Hepatocyte (in vitro differentiated cells): Measurements from ENCODE around the gene ADAM8.

Experiments used
- EZH2 ChIP-seq: fragments of 200-600 bp; sonication (generic); IDR thresholded peaks from 2 replicates; pipeline ENCODE4 v1.6.1; 2016; ENCODE audit warnings: antibody characterized with exemption, mild to moderate bottlenecking, borderline replicate concordance
- EZH2phosphoT487 ChIP-seq: fragments of 200-600 bp; sonication (generic); IDR thresholded peaks from one replicate; pipeline ENCODE4 v1.6.1; 2018; ENCODE audit warnings: antibody characterized with exemption, mild to moderate bottlenecking, low read depth, moderate library complexity; ENCODE audit not compliant: unreplicated experiment, severe bottlenecking
- TF ChIP-seq, protein P1 (sequence below): fragments of 200-600 bp; sonication (generic); IDR thresholded peaks from 2 replicates; pipeline ENCODE4 v1.5.1; 2016; ENCODE audit warnings: antibody characterized with exemption, mild to moderate bottlenecking; ENCODE audit not compliant: poor library complexity

DNA sequence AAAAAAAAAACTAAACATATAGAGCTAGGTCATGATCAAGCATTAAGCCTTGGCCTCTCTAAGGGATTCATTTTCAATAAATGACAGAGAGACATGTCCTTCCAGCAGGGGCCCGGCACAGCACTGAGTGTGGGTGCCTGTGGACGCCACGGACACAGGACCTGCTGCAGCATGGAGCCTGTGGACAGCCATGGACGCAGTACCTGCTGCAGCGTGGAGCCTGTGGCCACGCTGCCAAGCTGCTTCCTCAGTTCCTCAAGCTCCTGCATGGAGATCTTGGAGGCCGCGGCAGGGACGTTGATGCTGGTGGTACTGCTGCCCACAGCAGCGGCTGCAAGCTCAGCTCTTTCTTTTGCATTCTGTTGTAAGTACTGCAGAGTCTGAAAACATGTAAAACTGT is 22.6 kb upstream of the ADAM8 start:
- no peak for TF ChIP-seq EZH2
- TF ChIP-seq, protein P1, sequence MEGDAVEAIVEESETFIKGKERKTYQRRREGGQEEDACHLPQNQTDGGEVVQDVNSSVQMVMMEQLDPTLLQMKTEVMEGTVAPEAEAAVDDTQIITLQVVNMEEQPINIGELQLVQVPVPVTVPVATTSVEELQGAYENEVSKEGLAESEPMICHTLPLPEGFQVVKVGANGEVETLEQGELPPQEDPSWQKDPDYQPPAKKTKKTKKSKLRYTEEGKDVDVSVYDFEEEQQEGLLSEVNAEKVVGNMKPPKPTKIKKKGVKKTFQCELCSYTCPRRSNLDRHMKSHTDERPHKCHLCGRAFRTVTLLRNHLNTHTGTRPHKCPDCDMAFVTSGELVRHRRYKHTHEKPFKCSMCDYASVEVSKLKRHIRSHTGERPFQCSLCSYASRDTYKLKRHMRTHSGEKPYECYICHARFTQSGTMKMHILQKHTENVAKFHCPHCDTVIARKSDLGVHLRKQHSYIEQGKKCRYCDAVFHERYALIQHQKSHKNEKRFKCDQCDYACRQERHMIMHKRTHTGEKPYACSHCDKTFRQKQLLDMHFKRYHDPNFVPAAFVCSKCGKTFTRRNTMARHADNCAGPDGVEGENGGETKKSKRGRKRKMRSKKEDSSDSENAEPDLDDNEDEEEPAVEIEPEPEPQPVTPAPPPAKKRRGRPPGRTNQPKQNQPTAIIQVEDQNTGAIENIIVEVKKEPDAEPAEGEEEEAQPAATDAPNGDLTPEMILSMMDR = no peak
- no peak for TF ChIP-seq EZH2phosphoT487
